ENCODE measurements around the gene CABLES1.
"Not testable (repeated sequence)": the region's sequence is repeated elsewhere in the genome, so short reads cannot be mapped to it uniquely, and the experiment has no call there.

CABLES1 gene

GRCh38 chr18:23138471-23138870 lies 3.2 kb downstream of the CABLES1 start:
- in situ Hi-C loops (cut with MboI; ENCODE audit: low sequenced_read_pairs), result loop anchor here (25.0 kb wide), 2 partner anchors 99 to 249 kb away; no protein-coding TSS in a partner anchor

- in situ Hi-C loops (cut with MboI; ENCODE audit: low sequenced_read_pairs), result loop anchor here (25.0 kb wide), 2 partner anchors 96 to 246 kb away; no protein-coding TSS in a partner anchor
Measured at GRCh38 chr18:23141104-23141999, 6.1 kb downstream of the CABLES1 start.

- in situ Hi-C loops (cut with MboI; ENCODE audit: low sequenced_read_pairs), result loop anchor here (25.0 kb wide), 2 partner anchors 95 to 245 kb away; no protein-coding TSS in a partner anchor
Measured at GRCh38 chr18:23142251-23142929, 7.1 kb downstream of the CABLES1 start.

- in situ Hi-C loops (cut with MboI; ENCODE audit: low sequenced_read_pairs), result loop anchor here (25.0 kb wide), 2 partner anchors 94 to 244 kb away; no protein-coding TSS in a partner anchor
Measured at GRCh38 chr18:23143016-23143814, 7.9 kb downstream of the CABLES1 start.

GRCh38 chr18:23143815-23144261 lies 8.6 kb downstream of the CABLES1 start:
- in situ Hi-C loops (cut with MboI; ENCODE audit: low sequenced_read_pairs), result loop anchor here (25.0 kb wide), 2 partner anchors 93 to 243 kb away; no protein-coding TSS in a partner anchor

GRCh38 chr18:23144640-23145039 lies 9.4 kb downstream of the CABLES1 start:
- in situ Hi-C loops (cut with MboI; ENCODE audit: low sequenced_read_pairs), result loop anchor here (25.0 kb wide), 2 partner anchors 93 to 243 kb away; no protein-coding TSS in a partner anchor

GRCh38 chr18:23145621-23146020 lies 10.3 kb downstream of the CABLES1 start:
- in situ Hi-C loops (cut with MboI; ENCODE audit: low sequenced_read_pairs), result loop anchor here (25.0 kb wide), 2 partner anchors 92 to 242 kb away; no protein-coding TSS in a partner anchor

GRCh38 chr18:23146861-23147469 lies 11.7 kb downstream of the CABLES1 start:
- in situ Hi-C loops (cut with MboI; ENCODE audit: low sequenced_read_pairs), result loop anchor here (25.0 kb wide), 2 partner anchors 90 to 240 kb away; no protein-coding TSS in a partner anchor

- in situ Hi-C loops (cut with MboI; ENCODE audit: low sequenced_read_pairs), result loop anchor here (25.0 kb wide), 2 partner anchors 89 to 239 kb away; no protein-coding TSS in a partner anchor
Measured at GRCh38 chr18:23148382-23148781, 13.1 kb downstream of the CABLES1 start.

- in situ Hi-C loops (cut with MboI; ENCODE audit: low sequenced_read_pairs), result loop anchor here (25.0 kb wide), 2 partner anchors 88 to 238 kb away; no protein-coding TSS in a partner anchor
Measured at GRCh38 chr18:23149570-23149969, 14.3 kb downstream of the CABLES1 start.

- in situ Hi-C loops (cut with MboI; ENCODE audit: low sequenced_read_pairs), result no loop called here
Measured at GRCh38 chr18:23151414-23152099, 16.3 kb downstream of the CABLES1 start.

GRCh38 chr18:23154030-23154429 lies 18.7 kb downstream of the CABLES1 start:
- in situ Hi-C loops (cut with MboI; ENCODE audit: low sequenced_read_pairs), result no loop called here

- in situ Hi-C loops (cut with MboI; ENCODE audit: low sequenced_read_pairs), result no loop called here
Measured at GRCh38 chr18:23154823-23155500, 19.7 kb downstream of the CABLES1 start.

- in situ Hi-C loops (cut with MboI; ENCODE audit: low sequenced_read_pairs), result no loop called here
Measured at GRCh38 chr18:23155537-23155936, 20.3 kb downstream of the CABLES1 start.

- in situ Hi-C loops (cut with MboI; ENCODE audit: low sequenced_read_pairs), result no loop called here
Measured at GRCh38 chr18:23156134-23156533, 20.8 kb downstream of the CABLES1 start.

- in situ Hi-C loops (cut with MboI; ENCODE audit: low sequenced_read_pairs), result no loop called here
Measured at GRCh38 chr18:23158058-23158457, 22.8 kb downstream of the CABLES1 start.

GRCh38 chr18:23158884-23159283 lies 23.6 kb downstream of the CABLES1 start:
- in situ Hi-C loops (cut with MboI; ENCODE audit: low sequenced_read_pairs), result not testable (repeated sequence)

- in situ Hi-C loops (cut with MboI; ENCODE audit: low sequenced_read_pairs), result no loop called here
Measured at GRCh38 chr18:23159344-23159743, 24.1 kb downstream of the CABLES1 start.

- in situ Hi-C loops (cut with MboI; ENCODE audit: low sequenced_read_pairs), result no loop called here
Measured at GRCh38 chr18:23162473-23162872, 27.2 kb downstream of the CABLES1 start.

Data from HL-60/S4 treated with phorbol 12-myristate 13-acetate at 8.2 ng/mL for 4 days and 3 days (cell line).